Liver (tissue), 3 donors: ENCODE data around the gene GATAD1.
"Not testable (repeated sequence)": the region's sequence is repeated elsewhere in the genome, so short reads cannot be mapped to it uniquely, and the experiment has no call there.

Source experiments
- EGR1 ChIP-seq, 2 donors: IDR thresholded peaks; 2 replicates each; pipeline ENCODE4 v1.6.1; 2016 to 2018; ENCODE audit warnings: antibody characterized with exemption in 2 of 2, low read depth in 2 of 2
- GABPA ChIP-seq, 2 donors: IDR thresholded peaks in 1 of 2; conservative IDR thresholded peaks in 1 of 2; 2 replicates each; pipeline ENCODE4 v1.6.1; 2016; ENCODE audit warnings: antibody characterized with exemption in 2 of 2, mild to moderate bottlenecking in 1 of 2, moderate library complexity in 1 of 2
- JUND ChIP-seq, 2 donors: IDR thresholded peaks; 2 replicates each; pipeline ENCODE4 v1.6.1; 2016; ENCODE audit warnings: antibody characterized with exemption in 2 of 2
- NR2F2 ChIP-seq: IDR thresholded peaks from 2 replicates; pipeline ENCODE4 v1.6.1; 2016; ENCODE audit warnings: antibody characterized with exemption
- RAD21 ChIP-seq, 2 donors: IDR thresholded peaks; 2 replicates each; pipeline ENCODE4 v1.6.1; 2016; ENCODE audit warnings: antibody characterized with exemption in 2 of 2, mild to moderate bottlenecking in 2 of 2
- RXRA ChIP-seq, 2 donors: IDR thresholded peaks; 2 replicates each; pipeline ENCODE4 v1.6.1; 2017 to 2018; ENCODE audit warnings: antibody characterized with exemption in 2 of 2, mild to moderate bottlenecking in 1 of 2
- SP1 ChIP-seq: IDR thresholded peaks from 2 replicates; pipeline ENCODE4 v1.6.1; 2018; ENCODE audit warnings: antibody characterized with exemption, mild to moderate bottlenecking
- TAF1 ChIP-seq: conservative IDR thresholded peaks from 2 replicates; pipeline ENCODE4 v1.6.1; 2016; ENCODE audit warnings: antibody characterized with exemption, mild to moderate bottlenecking
- YY1 ChIP-seq: IDR thresholded peaks from 2 replicates; pipeline ENCODE4 v1.6.1; 2016; ENCODE audit warnings: antibody characterized with exemption, mild to moderate bottlenecking
- TF ChIP-seq, protein P1 (sequence below): fragments of 150-350 bp; IDR thresholded peaks from 2 replicates; pipeline ENCODE4 v1.5.1; 2017; ENCODE audit warnings: improper control_type of control experiment, low read depth, low read length; ENCODE audit not compliant: missing input control
- TF ChIP-seq, protein P2 (sequence below): IDR thresholded peaks from 2 replicates; pipeline ENCODE4 v1.6.1; 2016; ENCODE audit warnings: antibody characterized with exemption
- TF ChIP-seq, protein P3 (sequence below): IDR thresholded peaks from 2 replicates; pipeline ENCODE4 v1.6.1; 2016; ENCODE audit warnings: antibody characterized with exemption, mild to moderate bottlenecking
- donor health status: healthy.
- donor health status: healthy.

DNA sequence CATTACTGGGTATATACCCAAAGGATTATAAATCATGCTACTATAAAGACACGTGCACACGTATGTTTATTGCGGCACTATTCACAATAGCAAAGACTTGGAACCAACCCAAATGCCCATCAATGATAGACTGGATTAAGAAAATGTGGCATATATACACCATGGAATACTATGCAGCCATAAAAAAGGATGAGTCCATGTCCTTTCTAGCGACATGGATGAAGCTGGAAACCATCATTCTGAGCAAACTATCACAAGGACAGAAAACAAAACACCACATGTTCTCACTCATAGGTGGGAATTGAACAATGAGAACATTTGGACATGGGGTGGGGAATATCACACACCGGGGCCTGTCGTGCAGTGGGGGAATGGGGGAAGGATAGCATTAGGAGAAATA, 37.1 kb upstream of the GATAD1 start:
- TF ChIP-seq, protein P1, sequence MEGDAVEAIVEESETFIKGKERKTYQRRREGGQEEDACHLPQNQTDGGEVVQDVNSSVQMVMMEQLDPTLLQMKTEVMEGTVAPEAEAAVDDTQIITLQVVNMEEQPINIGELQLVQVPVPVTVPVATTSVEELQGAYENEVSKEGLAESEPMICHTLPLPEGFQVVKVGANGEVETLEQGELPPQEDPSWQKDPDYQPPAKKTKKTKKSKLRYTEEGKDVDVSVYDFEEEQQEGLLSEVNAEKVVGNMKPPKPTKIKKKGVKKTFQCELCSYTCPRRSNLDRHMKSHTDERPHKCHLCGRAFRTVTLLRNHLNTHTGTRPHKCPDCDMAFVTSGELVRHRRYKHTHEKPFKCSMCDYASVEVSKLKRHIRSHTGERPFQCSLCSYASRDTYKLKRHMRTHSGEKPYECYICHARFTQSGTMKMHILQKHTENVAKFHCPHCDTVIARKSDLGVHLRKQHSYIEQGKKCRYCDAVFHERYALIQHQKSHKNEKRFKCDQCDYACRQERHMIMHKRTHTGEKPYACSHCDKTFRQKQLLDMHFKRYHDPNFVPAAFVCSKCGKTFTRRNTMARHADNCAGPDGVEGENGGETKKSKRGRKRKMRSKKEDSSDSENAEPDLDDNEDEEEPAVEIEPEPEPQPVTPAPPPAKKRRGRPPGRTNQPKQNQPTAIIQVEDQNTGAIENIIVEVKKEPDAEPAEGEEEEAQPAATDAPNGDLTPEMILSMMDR: not testable (repeated sequence)
- TF ChIP-seq, protein P2, sequence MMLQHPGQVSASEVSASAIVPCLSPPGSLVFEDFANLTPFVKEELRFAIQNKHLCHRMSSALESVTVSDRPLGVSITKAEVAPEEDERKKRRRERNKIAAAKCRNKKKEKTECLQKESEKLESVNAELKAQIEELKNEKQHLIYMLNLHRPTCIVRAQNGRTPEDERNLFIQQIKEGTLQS: not testable (repeated sequence)
- TF ChIP-seq RXRA (IDR thresholded peaks at IDR 0.05); RAD21 (IDR thresholded peaks at IDR 0.05); GABPA (IDR thresholded peaks at IDR 0.05 in 1 of 2, conservative IDR thresholded peaks at IDR 0.05 in 1 of 2); YY1; SP1; JUND (IDR thresholded peaks at IDR 0.05); EGR1 (IDR thresholded peaks at IDR 0.05; ENCODE audit: low read depth in 2 of 2); NR2F2; TAF1: not testable (repeated sequence)
- TF ChIP-seq, protein P3, sequence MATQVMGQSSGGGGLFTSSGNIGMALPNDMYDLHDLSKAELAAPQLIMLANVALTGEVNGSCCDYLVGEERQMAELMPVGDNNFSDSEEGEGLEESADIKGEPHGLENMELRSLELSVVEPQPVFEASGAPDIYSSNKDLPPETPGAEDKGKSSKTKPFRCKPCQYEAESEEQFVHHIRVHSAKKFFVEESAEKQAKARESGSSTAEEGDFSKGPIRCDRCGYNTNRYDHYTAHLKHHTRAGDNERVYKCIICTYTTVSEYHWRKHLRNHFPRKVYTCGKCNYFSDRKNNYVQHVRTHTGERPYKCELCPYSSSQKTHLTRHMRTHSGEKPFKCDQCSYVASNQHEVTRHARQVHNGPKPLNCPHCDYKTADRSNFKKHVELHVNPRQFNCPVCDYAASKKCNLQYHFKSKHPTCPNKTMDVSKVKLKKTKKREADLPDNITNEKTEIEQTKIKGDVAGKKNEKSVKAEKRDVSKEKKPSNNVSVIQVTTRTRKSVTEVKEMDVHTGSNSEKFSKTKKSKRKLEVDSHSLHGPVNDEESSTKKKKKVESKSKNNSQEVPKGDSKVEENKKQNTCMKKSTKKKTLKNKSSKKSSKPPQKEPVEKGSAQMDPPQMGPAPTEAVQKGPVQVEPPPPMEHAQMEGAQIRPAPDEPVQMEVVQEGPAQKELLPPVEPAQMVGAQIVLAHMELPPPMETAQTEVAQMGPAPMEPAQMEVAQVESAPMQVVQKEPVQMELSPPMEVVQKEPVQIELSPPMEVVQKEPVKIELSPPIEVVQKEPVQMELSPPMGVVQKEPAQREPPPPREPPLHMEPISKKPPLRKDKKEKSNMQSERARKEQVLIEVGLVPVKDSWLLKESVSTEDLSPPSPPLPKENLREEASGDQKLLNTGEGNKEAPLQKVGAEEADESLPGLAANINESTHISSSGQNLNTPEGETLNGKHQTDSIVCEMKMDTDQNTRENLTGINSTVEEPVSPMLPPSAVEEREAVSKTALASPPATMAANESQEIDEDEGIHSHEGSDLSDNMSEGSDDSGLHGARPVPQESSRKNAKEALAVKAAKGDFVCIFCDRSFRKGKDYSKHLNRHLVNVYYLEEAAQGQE: not testable (repeated sequence)
